Hepatic stellate cell (primary cell): ENCODE results near the gene SH2D7.
"Not testable (repeated sequence)": the region's sequence is repeated elsewhere in the genome, so short reads cannot be mapped to it uniquely, and the experiment has no call there.

Source experiments
- DNase-seq: peaks from one replicate; pipeline ENCODE4 v3.0.0; 2011; ENCODE audit warnings: low spot score

The SH2D7 gene

DNA sequence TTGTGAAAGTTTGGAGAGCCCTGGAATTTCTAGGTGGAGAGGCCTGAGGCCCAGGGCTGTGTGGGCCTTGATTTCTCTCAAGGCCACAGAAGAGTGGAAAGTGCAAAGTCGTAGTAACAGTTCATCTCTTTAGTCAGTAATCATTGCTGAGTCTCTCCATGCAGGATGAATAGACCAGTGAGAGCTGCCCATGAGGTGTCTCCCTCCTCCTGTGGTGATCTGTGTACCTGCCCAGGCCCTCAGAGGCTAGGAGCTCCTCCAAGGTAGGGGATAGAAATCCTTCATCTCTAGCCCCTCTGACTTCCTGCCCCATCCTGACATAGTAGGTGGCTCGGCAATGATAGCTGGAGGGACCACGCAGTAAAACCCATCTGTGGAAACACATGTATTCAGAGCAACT, 50.0 kb downstream of the SH2D7 start:
- no peak for DNase-seq

GRCh38 chr15:78146425-78147154, 54.2 kb downstream of the SH2D7 start:
- no peak for DNase-seq

DNA sequence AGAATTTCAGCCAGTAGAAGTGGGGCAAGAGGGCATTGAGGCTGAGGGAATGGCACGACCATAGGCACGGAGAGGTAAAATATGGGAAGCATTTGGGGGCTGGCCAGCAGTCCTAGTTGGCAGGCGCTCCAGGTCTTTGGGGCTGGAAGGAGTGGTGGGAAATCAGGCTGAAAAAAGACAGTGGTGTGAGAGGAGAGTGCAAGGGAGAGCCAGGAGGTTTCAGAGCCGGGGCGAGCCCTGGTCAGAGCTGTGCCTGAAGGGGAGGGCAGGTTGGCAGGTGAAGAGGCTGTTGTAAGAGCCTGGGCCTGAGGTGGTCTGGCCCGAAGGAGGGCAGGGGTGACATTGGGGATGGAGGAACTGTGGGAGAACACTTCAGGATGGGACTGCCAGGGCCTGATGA, 55.2 kb downstream of the SH2D7 start:
- DNase-seq: no peak

DNA sequence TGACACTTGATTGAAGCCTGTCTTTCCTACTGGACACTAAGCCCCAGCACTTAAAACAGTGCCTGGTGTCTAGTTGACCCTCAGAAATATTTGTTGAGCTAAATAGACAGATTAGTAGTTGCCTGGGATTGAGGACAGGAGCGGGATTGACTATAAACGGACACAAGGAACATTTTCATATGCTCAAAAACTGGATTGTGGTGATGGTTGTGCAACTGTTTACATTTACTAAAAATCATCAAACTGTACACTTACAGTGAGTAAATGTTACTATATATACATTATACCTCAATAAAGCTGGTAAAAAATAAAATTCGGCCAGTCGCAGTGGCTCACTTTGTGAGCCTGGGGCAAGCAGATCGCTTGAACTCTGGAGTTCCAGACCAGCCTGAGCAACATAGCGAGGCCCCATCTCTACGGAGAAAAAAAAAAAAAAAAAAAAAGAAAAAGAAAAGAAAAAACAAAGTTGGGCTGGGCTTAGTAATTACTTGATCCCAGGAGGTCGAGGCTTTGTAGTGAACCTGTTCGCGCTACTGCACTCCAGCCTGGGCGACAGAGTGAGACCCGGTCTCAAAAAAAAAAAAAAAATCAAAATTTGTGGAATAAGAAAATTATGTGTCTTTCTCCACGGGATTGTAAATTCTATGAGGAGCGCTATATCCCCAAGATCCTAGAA, 56.2 kb downstream of the SH2D7 start:
- DNase-seq: no peak

DNA sequence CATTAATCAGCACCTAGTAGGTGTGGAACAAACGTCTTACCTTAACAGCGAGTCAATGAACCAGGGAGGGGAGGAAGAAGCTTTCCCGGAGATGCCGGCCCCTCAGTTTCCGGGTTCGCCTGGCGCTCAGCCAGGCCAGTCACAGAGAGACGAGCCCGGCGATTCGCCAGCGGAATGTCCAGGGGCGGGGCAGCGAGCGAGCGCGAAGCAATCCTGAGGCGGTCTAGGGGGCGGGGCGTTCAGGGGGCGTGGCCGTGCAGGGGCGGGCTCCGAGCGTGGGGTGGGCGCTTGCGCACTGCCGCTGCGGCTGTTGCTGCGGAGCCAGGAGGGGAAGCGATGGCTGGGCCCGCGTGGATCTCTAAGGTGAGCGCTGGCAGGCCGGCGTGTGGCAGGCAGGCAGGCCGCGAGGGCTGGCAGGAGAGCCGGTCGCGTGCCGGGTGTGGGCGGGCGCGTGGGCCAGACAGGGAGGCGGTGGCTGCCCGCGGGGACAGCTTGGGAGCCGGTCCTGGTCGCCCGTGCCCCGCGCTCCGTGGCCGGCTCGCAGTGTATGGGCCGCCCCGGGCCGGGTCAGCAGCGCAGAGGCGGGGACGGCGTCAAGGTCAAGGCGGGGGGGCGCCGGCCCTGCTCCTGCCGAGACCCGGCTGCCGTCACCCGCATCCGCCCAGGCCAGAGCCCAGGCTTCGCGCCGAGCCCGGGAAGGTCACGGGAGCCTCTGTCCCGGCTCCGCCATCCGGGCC, 56.9 kb downstream of the SH2D7 start, which contains the start of gene IDH3A:
TSS of gene IDH3A (plus strand) at position 295 of the 737 bp plus-strand sequence. CDS start at position 337, 42 bp downstream.
- peak; percentile 96 for DNase-seq

GRCh38 chr15:78149805-78150751, 57.7 kb downstream of the SH2D7 start:
- no peak for DNase-seq

DNA sequence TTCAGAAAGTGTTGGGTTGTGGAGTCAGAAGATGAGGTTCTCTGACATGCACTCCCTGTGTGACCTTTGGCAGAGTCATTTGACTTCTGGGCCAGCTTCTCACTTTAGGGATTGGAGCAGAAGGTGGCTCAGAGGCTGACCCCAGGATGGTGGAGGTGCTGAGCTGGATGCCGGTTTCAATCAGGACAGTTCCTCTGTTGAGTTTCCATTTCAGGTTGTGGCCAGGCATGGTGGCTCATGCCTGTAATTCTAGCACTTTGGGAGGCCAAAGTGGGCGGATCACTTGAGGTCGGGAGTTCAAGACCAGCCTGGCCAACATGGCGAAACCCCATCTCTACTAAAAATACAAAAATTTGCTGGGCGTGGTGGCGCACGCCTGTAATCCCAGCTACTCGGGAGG, 58.7 kb downstream of the SH2D7 start:
- not testable (repeated sequence) for DNase-seq
